Heart left ventricle (tissue), 16 donors: ENCODE data around the gene IFT74. TPM values are rescaled to one million over a fixed set of nuclear protein-coding genes. Genes with fewer than 3 reads are reported as not detected.

Source experiments
- ATAC-seq, 4 donors: fragments of 200-7000 bp; cut with Tn5 transposase; one replicate each; pipeline ENCODE4 v1.9.1; 2020 to 2022; ENCODE audit warnings: moderate library complexity in 4 of 4, mild to moderate bottlenecking in 3 of 4, moderate number of reproducible peaks in 1 of 4
- DNase-seq, 5 donors: peaks; one replicate each; pipeline ENCODE4 v3.0.0-alpha.2; 2020
- H3K27ac ChIP-seq, 12 donors: fragments of 200-600 bp; sonication (generic) in 4 of 12; one replicate each; pipeline versions ENCODE4 v1.5.0 to v1.8.0; 2016 to 2022; ENCODE audit warnings: mild to moderate bottlenecking in 2 of 12
- H3K27me3 ChIP-seq, 9 donors: fragments of 200-600 bp; sonication (generic) in 2 of 9; one replicate each; pipeline versions ENCODE4 v1.5.1 to v1.8.0; 2016 to 2022; ENCODE audit warnings: mild to moderate bottlenecking in 3 of 9
- H3K36me3 ChIP-seq, 9 donors: fragments of 200-600 bp; sonication (generic) in 2 of 9; one replicate each; pipeline versions ENCODE4 v1.5.0 to v1.8.0; 2018 to 2022; ENCODE audit warnings: mild to moderate bottlenecking in 2 of 9
- H3K4me1 ChIP-seq, 12 donors: fragments of 200-600 bp; sonication (generic) in 4 of 12; one replicate each; pipeline versions ENCODE4 v1.5.0 to v1.8.0; 2016 to 2022; ENCODE audit warnings: mild to moderate bottlenecking in 3 of 12
- H3K4me3 ChIP-seq, 12 donors: fragments of 200-600 bp; sonication (generic) in 4 of 12; one replicate each; pipeline versions ENCODE4 v1.5.0 to v1.8.0; 2017 to 2022; ENCODE audit warnings: mild to moderate bottlenecking in 9 of 12, moderate library complexity in 4 of 12
- H3K9me3 ChIP-seq, 12 donors: fragments of 200-600 bp; sonication (generic) in 4 of 12; one replicate each; pipeline versions ENCODE4 v1.5.0 to v1.8.0; 2016 to 2022; ENCODE audit warnings: mild to moderate bottlenecking in 1 of 12
- CTCF ChIP-seq, 12 donors: fragments of 200-600 bp; sonication (generic) in 4 of 12; IDR thresholded peaks; one replicate each; pipeline versions ENCODE4 v1.5.0 to v1.8.0; 2018 to 2022; ENCODE audit warnings: antibody characterized with exemption in 12 of 12, mild to moderate bottlenecking in 5 of 12
- POLR2A ChIP-seq, 2 donors: fragments of 450-650 bp; IDR thresholded peaks; one replicate each; pipeline ENCODE4 v1.6.1; 2017; ENCODE audit warnings: antibody characterized with exemption in 2 of 2, mild to moderate bottlenecking in 2 of 2, moderate library complexity in 2 of 2
- WGBS, 4 donors: extraction: QIAGEN DNeasy Blood & Tissue Kit in 2 of 4; methylation state at CpG; one replicate each; pipeline versions ENCODE4 v1.1.5 to v1.1.7; 2013 to 2018; 5-methylcytosine and 5-hydroxymethylcytosine counted together
- intact Hi-C, 10 donors: fragments of 100-400 bp; cut with DNase I; formaldehyde crosslinking; loops; one replicate each; pipeline versions ENCODE4 v1.11.1 to v1.14.2; 2022
- polyA plus RNA-seq, 2 donors: library from polyadenylated mRNA; stranded (reverse); fragments of 200-250 nt; gene quantifications; one replicate each; pipeline ENCODE4 v1.2.3, GENCODE V29; 2013
- total RNA-seq, 9 donors: library from RNA; depleted of rRNA in 2 of 9; stranded (reverse); fragments of >200 nt in 2 of 9; fragmentation: NEBNext Ultra II Directional in 3 of 9; extraction: Animal tissue kit (Norgen Biotek cat#: 25700) in 3 of 9; gene quantifications; one replicate each; pipeline versions ENCODE4 v1.1.0 to v1.2.4, GENCODE V29; 2016 to 2023
- donor health status: ischemic (EF 13 %, LVEDD 7.1; RV severe dilation, severe dysfunction).
- donor health status: healthy with polysubstance abuse.
- donor health status: DM: no; HTN: yes; CAD: no.
- donor health status: DM: no; HTN: no; CAD: no.
- donor health status: ischemic (EF 25% LVEDD 6.9; RV normal size, moderate dysfunction).
- donor health status: ischemic (EF 25% LVEDD 5.7; RV mildly dilated, moderate dysfunction).
- donor health status: healthy.
- donor health status: DM: yes; HTN: yes; CAD: no.
- donor health status: ischemic (EF 35%, LVEDD 5.7; RV mildly dilated, moderate dysfunction).
- donor health status: nonischemic (EF 11% LVEDD 7.7; RV severe dilation, severe dysfunction).
- donor health status: DM: yes; HTN: yes; CAD: no.
- donor health status: PGD.
- donor health status: ischemic (EF 29% LVEDD 5.4; RV normal size, mild dysfunction).
- donor health status: nonischemic (EF 23%, LVEDD 6.1; RV moderate dilation, normal function).

The IFT74 gene
- total and polyA plus RNA-seq, 11 donors: 5.3 to 12.7 (median 9.6) TPM

GRCh38 chr9:26939955-26940711, 16.1 kb upstream of the IFT74 start:
- ATAC-seq (no peak), DNase-seq (no peak)
- Histone ChIP-seq H3K27me3 (no peaks in the 10 kb centered on the region), H3K27ac (no peak overlapping the region), H3K36me3 (no peaks in the 10 kb centered on the region), H3K9me3 (peaks cover 0 to 20% (median 10%) of the 10 kb centered on the region in 12 donors), H3K4me1 (peaks cover 0 to 44% (median 18%) of the 10 kb centered on the region in 12 donors), H3K4me3 (no peak overlapping the region)
- 79 to 86% (median 84%) methylated on average over 3 of the region's 3 CpGs for WGBS, 4 donors
- intact Hi-C loops: no loop called here
- TF ChIP-seq POLR2A (IDR thresholded peaks at IDR 0.05) (no peak), CTCF (IDR thresholded peaks at IDR 0.05) (no peak)

GRCh38 chr9:26940779-26941178, 15.4 kb upstream of the IFT74 start:
- Histone ChIP-seq H3K36me3 (no peaks in the 10 kb centered on the region), H3K4me1 (peaks cover 2 to 51% (median 24%) of the 10 kb centered on the region in 12 donors), H3K27me3 (no peaks in the 10 kb centered on the region), H3K27ac (no peak overlapping the region), H3K9me3 (peaks cover 0 to 20% (median 10%) of the 10 kb centered on the region in 12 donors), H3K4me3 (no peak overlapping the region)
- no peak for TF ChIP-seq POLR2A (IDR thresholded peaks at IDR 0.05)
- no peak for TF ChIP-seq CTCF (IDR thresholded peaks at IDR 0.05)
- WGBS, 4 donors: 91 to 100% (median 96%) methylated on average over 1 of the region's 1 CpG
- no peak for DNase-seq
- intact Hi-C loops: no loop called here
- no peak for ATAC-seq

- DNase-seq: no peak
- ATAC-seq: no peak
- H3K36me3 ChIP-seq: no peaks in the 10 kb centered on the region
- WGBS, 4 donors: 22 to 36% (median 36%) methylated on average over 2 of the region's 2 CpGs
- no peaks in the 10 kb centered on the region for H3K9me3 ChIP-seq
- intact Hi-C loops: loop anchor here in 4 of 10 donors (5.0 kb wide), 2 partner anchors 48 to 53 kb away; partner anchors contain the start of gene CAAP1 (in 3 of the 4)
- H3K27ac ChIP-seq: peak overlapping the region in 1 of 12 donors; percentile 95
- no peaks in the 10 kb centered on the region for H3K27me3 ChIP-seq
- TF ChIP-seq CTCF (IDR thresholded peaks at IDR 0.05): no peak
- no peak for TF ChIP-seq POLR2A (IDR thresholded peaks at IDR 0.05)
- H3K4me1 ChIP-seq: peaks cover 5 to 43% (median 31%) of the 10 kb centered on the region in 12 donors
- peak overlapping the region in 9 of 12 donors; percentile 91 to 99 (median 96) for H3K4me3 ChIP-seq
These were observed 10.6 kb upstream of the IFT74 start for GRCh38 chr9:26945591-26945990.
